Measurements from ENCODE around the gene RPS6KA4. TPM values are rescaled to one million over a fixed set of nuclear protein-coding genes. Genes with fewer than 3 reads are reported as not detected.

RPS6KA4 gene
- polyA plus RNA-seq, 3 donors from 2014 or later: 5.0 to 16.7 (median 8.5) TPM

DNA sequence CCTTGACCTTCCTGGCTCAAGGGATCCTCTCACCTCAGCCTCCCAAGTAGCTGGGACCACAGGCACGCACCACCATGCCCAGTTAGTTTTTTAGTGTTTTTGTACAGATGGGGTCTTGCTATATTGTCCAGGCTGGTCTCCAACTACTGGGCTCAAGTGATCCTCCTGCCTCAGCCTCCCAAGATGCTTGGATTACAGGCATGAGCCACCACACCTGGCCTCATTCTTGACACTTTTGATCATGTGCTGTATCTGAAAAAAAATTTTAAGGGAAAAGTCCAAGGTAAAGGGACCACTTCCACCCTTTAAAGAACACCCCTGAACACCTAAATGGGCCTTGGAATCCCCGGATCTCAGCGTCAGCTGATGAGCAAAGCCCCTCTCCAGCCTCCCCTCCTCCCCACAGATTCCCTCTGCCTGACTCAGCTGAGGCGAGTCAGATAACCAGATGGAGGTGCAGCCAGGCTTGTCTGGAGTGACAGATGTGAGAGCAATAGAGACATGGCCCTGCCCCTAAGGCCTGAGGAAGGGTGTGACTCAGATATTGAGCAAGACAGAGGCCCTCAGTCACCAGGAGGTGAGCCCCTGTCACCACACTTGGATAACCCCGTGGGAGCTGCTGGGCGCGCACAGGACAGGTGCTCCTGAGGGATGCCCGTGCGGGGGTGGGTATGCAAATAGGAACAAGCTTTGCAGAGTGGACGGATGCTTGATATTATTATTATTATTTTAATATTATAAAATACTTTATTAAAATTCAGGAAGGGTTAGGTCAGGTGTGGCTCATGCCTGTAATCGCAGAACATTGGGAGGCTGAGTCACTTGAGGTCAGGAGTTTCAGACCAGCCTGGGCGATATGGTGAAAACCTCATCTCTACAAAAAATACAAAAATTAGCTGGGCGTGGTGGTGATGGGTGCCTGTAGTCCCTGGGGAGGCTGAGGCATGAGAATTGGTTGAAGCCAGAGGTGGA lies 23.9 kb upstream of the RPS6KA4 start:
- no peaks in the 10 kb centered on the region for H3K9me3 Mint-ChIP-seq
- no peak overlapping the region for H3K4me3 Mint-ChIP-seq
- peaks cover 3 to 12% (median 4%) of the 10 kb centered on the region in 3 donors for H3K27me3 Mint-ChIP-seq (ENCODE audit: low read depth in 3 of 3)
- peak overlapping the region in 1 of 6 donors; percentile 13 for H3K27ac Mint-ChIP-seq
- peaks cover 45% of the 10 kb centered on the region in 2 donors for H3K4me1 Mint-ChIP-seq
- DNase-seq: no peak
- peaks cover 0 to 17% (median 7%) of the 10 kb centered on the region in 3 donors for H3K36me3 Mint-ChIP-seq

DNA sequence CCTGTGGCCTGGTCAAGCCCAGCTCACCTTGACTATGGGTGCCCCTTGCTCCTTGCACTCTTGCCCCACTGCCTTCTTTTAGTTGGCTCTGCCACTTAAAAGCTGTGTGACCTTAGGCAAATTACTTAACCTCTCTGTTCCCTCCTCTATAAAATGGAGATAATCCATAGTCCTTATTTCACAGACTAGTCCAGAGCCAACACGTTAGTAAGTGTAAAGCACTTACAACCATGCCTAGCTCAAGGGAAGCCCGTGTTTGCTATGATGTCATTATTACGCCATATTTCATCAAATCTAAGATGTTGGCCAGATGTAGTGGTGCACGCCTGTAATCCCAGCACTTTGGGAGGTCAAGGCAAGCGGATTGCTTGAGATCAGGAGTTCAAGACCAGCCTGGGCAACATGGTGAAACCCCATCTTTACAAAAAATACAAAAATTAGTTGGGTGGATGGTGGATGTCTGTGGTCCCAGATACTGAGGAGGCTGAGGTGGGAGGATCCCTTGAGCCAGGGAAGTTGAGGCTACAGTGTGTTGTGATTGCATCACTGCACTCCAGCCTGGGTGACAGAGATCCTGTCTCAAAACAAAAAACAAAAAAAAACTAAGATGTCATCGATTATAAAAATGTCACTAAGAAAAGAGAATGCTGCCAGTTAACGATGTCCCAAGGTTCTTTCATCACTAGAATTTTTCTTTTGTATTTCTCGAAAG lies 21.3 kb upstream of the RPS6KA4 start:
- peak overlapping the region in 3 of 5 donors; percentile 45 to 54 (median 46) for H3K4me3 Mint-ChIP-seq
- H3K4me1 Mint-ChIP-seq: peaks cover 37 to 45% of the 10 kb centered on the region in 2 donors
- no peaks in the 10 kb centered on the region for H3K9me3 Mint-ChIP-seq
- DNase-seq: no peak
- H3K27me3 Mint-ChIP-seq (ENCODE audit: low read depth in 3 of 3): peaks cover 2 to 4% (median 4%) of the 10 kb centered on the region in 3 donors
- peaks cover 0 to 17% (median 7%) of the 10 kb centered on the region in 3 donors for H3K36me3 Mint-ChIP-seq
- H3K27ac Mint-ChIP-seq: peak overlapping the region; percentile 57 to 98 (median 78)

DNA sequence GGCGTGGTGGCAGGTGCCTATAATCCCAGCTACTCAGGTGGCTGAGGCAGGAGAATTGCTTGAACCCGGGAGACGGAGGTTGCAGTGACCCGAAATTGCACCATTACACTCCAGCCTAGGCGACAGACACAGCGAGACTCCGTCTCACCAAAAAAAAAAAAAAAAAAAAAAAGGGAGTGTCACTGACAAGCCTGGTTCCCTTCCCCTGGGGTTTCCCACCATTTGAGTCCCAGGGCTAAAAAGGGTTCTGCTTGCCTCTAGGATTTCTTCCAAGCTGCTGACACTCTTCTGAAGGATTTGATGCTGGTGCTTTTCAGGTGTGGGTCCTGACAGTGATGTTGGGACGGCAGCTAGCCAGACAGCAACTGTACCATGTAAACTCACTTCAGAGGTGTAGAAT lies 20.2 kb upstream of the RPS6KA4 start:
- Mint-ChIP-seq H3K27me3 (ENCODE audit: low read depth in 3 of 3) (peaks cover 2 to 4% (median 4%) of the 10 kb centered on the region in 3 donors), H3K36me3 (peaks cover 0 to 14% (median 7%) of the 10 kb centered on the region in 3 donors), H3K27ac (peak overlapping the region; percentile 95 to 99 (median 98)), H3K9me3 (no peaks in the 10 kb centered on the region), H3K4me1 (peaks cover 37 to 45% of the 10 kb centered on the region in 2 donors), H3K4me3 (peak overlapping the region; percentile 88 to 93 (median 89))
- DNase-seq: no peak

DNA sequence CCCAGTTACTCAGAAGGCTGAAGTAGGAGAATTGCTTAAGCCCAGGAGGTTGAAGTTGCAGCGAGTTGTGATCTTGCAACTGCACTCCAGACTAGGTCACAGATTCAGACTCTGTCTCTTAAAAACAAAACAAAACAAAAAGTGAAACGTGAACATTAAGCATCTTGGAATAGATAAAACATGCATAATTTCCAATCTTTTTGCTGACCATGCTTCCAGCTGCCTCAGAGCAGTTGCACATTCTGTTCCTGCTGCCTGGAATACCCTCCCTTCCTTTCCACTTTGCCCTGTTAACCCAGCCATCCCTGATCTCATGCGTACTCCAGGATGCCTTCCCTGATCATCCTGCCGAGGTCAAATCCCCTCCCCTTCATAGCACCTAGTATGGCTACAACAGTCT lies 19.7 kb upstream of the RPS6KA4 start:
- Mint-ChIP-seq H3K4me1 (peaks cover 37 to 45% of the 10 kb centered on the region in 2 donors), H3K36me3 (peaks cover 0 to 13% (median 7%) of the 10 kb centered on the region in 3 donors), H3K9me3 (no peaks in the 10 kb centered on the region), H3K27ac (peak overlapping the region; percentile 95 to 99 (median 98)), H3K27me3 (ENCODE audit: low read depth in 3 of 3) (peaks cover 2 to 4% (median 4%) of the 10 kb centered on the region in 3 donors), H3K4me3 (peak overlapping the region; percentile 88 to 93 (median 89))
- no peak for DNase-seq

DNA sequence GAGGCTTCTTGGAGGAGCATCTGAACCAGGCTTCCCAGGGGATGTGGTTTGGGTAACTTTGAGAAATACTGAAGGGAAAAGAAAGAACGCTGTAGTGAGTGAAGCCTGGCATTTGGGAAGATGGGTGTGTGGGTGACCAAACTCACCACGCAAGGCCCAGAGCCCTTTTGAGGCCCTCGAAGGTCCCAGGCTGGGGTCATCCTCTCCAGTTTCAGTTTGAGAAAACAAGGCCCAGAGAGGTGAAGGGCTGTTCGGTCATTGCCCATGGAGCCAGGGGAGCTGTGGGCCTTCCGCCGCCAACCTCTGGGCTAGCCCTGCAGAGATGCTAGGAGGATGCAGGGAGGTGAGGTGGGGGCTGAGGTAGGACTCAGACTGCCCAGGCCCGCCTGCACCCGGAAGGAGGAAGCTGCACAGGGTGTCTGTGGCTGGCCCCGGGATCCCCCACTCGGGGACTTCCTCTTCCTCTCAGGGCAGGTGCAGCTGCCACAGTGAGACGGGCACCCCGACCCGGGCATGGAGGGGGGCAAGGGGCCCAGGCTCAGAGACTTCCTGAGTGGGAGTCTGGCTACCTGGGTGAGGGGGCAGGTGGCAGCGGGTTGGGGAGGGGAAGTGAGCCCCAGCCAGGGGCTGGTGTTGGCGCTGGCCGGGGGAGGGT lies 19.1 kb upstream of the RPS6KA4 start, which contains the start of gene CCDC88B:
CCDC88B (plus strand) TSS at position 451 of the 655 bp plus-strand sequence; CDS start at position 514, 63 bp downstream.
- peak within 1 kb of the TSS; percentile 88 to 93 (median 89) for H3K4me3 Mint-ChIP-seq
- peaks cover 37 to 45% of the 10 kb centered on the region in 2 donors for H3K4me1 Mint-ChIP-seq
- H3K36me3 Mint-ChIP-seq: peaks cover 0 to 13% (median 7%) of the 10 kb centered on the region in 3 donors
- peaks cover 2 to 4% (median 4%) of the 10 kb centered on the region in 3 donors for H3K27me3 Mint-ChIP-seq (ENCODE audit: low read depth in 3 of 3)
- peak; percentile 90 to 91 (median 90) for DNase-seq
- H3K9me3 Mint-ChIP-seq: no peaks in the 10 kb centered on the region
- peak within 1 kb of the TSS; percentile 95 to 99 (median 98) for H3K27ac Mint-ChIP-seq

DNA sequence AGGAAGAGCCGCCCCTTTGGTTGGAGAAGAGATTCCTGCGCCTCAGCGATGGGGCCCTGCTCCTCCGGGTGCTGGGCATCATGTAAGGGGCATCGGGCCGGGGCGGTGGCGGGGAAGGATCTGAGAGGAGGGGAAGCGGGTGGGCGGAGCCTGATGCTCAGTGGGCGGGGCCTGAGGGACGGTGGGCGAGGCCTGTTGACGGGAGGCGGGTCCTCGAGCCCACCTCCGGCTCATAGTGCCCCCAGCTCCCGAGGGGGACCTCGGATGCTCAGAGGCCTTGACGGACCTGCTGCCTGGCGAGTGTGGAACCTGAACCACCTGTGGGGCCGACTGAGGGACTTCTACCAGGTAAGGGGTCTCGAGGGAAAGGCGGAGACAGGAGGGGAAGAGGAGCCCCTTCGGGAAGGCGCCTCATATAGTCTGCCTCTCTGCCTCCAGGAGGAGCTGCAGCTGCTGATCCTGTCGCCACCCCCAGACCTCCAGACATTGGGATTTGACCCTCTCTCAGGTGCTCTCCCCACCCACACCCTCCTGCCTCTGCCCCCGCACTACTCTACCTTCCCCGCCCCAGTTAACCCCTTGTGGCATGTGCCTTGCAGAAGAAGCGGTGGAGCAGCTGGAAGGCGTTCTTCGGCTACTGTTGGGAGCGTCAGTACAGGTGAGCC lies 18.2 kb upstream of the RPS6KA4 start:
- Mint-ChIP-seq H3K27me3 (ENCODE audit: low read depth in 3 of 3) (peaks cover 2 to 5% (median 4%) of the 10 kb centered on the region in 3 donors), H3K4me1 (peaks cover 44 to 47% of the 10 kb centered on the region in 2 donors), H3K27ac (peak overlapping the region; percentile 95 to 99 (median 98)), H3K4me3 (peak overlapping the region; percentile 88 to 93 (median 89)), H3K36me3 (peaks cover 0 to 19% (median 10%) of the 10 kb centered on the region in 3 donors), H3K9me3 (no peaks in the 10 kb centered on the region)
- peak; percentile 75 to 77 (median 77) for DNase-seq

DNA sequence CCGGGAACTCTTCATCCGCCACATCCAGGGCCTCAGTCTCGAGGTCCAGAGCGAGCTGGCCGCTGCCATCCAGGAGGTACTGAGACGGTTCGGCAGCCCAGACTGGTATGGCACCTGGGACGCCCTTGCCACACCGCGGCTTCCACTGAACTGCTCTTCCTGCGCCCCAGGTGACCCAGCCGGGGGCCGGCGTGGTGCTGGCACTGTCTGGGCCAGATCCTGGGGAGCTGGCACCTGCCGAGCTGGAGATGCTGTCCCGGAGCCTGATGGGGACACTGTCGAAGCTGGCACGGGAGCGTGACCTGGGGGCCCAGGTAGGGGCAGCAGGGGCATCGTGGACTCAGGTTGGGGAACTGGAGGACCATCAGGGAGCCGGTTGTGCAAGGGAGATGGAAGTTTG lies 17.5 kb upstream of the RPS6KA4 start:
- H3K27ac Mint-ChIP-seq: peak overlapping the region in 4 of 6 donors; percentile 95 to 99 (median 98)
- no peaks in the 10 kb centered on the region for H3K9me3 Mint-ChIP-seq
- H3K27me3 Mint-ChIP-seq (ENCODE audit: low read depth in 3 of 3): peaks cover 1 to 8% (median 4%) of the 10 kb centered on the region in 3 donors
- DNase-seq: no peak
- peaks cover 0 to 22% (median 10%) of the 10 kb centered on the region in 3 donors for H3K36me3 Mint-ChIP-seq
- H3K4me3 Mint-ChIP-seq: peak overlapping the region; percentile 35 to 93 (median 89)
- peaks cover 46 to 50% of the 10 kb centered on the region in 2 donors for H3K4me1 Mint-ChIP-seq

DNA sequence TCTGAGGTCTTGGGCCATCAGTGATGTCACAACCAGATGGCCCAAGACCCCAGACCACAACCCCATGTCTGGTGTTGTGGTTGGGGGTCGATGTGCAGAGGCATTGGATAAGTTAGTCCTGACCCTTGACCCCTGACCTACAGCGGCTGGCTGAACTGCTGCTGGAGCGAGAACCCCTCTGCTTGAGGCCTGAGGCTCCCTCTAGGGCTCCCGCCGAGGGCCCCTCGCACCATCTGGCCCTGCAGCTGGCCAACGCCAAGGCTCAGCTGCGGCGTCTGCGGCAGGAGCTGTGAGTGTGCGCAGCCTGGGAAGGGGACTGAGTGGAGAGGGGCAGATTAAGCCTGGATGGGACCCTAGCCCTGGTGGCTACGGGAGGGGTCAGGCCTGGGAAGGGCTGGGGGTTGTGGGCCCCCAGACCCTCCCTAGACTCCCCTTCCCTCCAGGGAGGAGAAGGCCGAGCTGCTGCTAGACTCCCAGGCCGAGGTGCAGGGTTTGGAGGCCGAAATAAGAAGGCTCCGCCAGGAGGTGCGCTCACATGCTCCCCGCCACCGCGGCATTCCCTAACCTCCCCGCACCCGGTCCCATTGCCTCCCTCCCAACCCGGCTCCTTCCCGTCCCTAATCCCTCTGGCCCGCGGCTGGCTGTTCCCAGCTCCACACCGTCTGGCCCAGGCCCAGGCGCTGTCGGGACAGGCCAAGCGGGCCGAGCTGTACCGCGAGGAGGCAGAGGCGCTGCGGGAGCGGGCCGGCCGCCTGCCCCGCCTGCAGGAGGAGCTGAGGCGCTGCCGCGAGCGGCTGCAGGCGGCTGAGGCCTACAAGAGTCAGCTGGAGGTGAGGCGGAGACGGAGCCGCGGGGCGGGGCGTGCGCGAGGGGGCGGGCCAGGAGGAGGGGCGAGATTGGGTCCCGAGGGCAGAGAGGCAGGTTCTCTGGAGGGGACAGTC lies 16.8 kb upstream of the RPS6KA4 start:
- H3K27ac Mint-ChIP-seq: peak overlapping the region in 4 of 6 donors; percentile 61 to 99 (median 85)
- H3K4me3 Mint-ChIP-seq: peak overlapping the region; percentile 30 to 93 (median 89)
- H3K9me3 Mint-ChIP-seq: no peaks in the 10 kb centered on the region
- peaks cover 46 to 51% of the 10 kb centered on the region in 2 donors for H3K4me1 Mint-ChIP-seq
- peaks cover 0 to 22% (median 10%) of the 10 kb centered on the region in 3 donors for H3K36me3 Mint-ChIP-seq
- peaks cover 0 to 8% (median 4%) of the 10 kb centered on the region in 3 donors for H3K27me3 Mint-ChIP-seq (ENCODE audit: low read depth in 3 of 3)
- DNase-seq: peak; percentile 82 to 87 (median 82)

DNA sequence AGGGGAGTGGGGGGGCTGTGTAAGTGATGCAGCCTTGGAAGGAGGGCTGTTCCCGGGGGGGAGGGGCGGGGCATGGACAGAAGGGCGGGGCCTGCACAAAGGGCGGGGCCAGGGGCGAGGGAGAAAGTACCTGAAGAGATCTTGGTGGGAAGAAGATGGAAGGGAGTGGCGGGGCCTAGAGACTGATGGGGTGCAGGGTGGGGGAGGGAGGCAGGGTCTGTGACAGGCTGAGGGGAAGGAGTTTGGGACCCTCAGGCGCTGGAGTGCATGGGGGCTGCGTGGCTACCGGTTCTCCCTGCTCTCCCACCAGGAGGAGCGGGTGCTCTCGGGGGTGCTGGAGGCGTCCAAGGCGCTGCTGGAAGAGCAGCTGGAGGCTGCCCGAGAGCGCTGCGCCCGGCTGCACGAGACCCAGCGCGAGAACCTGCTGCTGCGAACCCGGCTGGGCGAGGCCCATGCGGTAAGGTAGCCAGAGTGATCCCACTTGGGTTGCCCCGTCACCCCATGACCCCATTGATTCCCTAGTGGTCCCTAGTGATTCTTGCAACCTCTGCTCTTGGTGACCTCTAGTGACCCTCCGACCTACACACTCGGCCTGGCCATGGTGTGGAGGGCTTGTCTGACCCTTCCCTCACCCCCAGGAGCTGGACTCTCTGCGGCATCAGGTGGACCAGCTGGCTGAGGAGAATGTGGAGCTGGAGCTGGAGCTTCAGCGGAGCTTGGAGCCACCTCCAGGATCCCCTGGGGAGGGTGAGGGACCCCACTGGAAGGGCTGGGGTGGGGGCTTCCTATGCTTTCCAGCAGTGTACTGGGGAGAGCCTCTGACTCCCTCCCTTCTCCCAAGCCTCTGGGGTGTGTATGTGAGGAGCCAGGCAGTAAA lies 15.9 kb upstream of the RPS6KA4 start:
- H3K9me3 Mint-ChIP-seq: no peaks in the 10 kb centered on the region
- no peak for DNase-seq
- peaks cover 0 to 17% (median 6%) of the 10 kb centered on the region in 3 donors for H3K36me3 Mint-ChIP-seq
- peak overlapping the region in 2 of 6 donors; percentile 42 to 50 for H3K27ac Mint-ChIP-seq
- peaks cover 0 to 8% (median 6%) of the 10 kb centered on the region in 3 donors for H3K27me3 Mint-ChIP-seq (ENCODE audit: low read depth in 3 of 3)
- H3K4me1 Mint-ChIP-seq: peaks cover 39 to 48% of the 10 kb centered on the region in 2 donors
- peak overlapping the region in 2 of 5 donors; percentile 30 to 54 for H3K4me3 Mint-ChIP-seq

DNA sequence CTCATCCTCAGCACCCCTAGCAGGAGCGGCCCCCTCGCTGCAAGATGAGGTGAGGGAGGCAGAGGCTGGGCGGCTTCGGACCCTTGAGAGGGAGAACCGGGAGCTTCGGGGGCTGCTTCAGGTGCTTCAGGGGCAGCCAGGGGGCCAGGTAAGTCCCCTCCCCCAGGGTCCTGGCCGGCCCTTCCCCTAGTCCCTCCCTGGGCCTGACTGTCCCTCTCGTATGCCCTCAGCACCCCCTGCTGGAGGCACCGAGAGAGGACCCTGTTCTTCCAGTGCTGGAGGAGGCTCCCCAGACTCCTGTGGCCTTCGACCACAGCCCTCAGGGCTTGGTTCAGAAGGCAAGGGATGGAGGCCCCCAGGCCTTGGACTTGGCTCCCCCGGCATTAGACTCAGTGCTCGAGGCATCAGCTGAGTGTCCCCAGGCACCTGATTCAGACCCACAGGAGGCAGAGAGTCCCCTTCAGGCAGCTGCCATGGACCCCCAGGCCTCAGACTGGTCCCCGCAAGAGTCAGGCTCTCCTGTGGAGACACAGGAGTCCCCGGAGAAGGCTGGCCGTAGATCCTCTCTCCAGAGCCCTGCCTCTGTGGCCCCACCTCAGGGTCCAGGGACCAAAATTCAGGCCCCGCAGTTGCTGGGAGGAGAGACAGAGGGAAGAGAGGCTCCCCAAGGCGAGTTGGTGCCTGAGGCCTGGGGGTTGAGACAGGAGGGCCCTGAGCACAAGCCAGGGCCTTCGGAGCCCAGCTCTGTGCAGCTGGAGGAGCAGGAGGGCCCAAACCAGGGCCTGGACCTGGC lies 15.0 kb upstream of the RPS6KA4 start:
- H3K27ac Mint-ChIP-seq: no peak overlapping the region
- H3K4me3 Mint-ChIP-seq: no peak overlapping the region
- peaks cover 35 to 42% of the 10 kb centered on the region in 2 donors for H3K4me1 Mint-ChIP-seq
- H3K27me3 Mint-ChIP-seq (ENCODE audit: low read depth in 3 of 3): peaks cover 0 to 8% (median 8%) of the 10 kb centered on the region in 3 donors
- no peaks in the 10 kb centered on the region for H3K9me3 Mint-ChIP-seq
- peaks cover 0 to 15% (median 6%) of the 10 kb centered on the region in 3 donors for H3K36me3 Mint-ChIP-seq
- DNase-seq: no peak
